Pancreas (tissue), 10 donors: Measurements from ENCODE around the gene TRAF4. TPM values are rescaled to one million over a fixed set of nuclear protein-coding genes. Genes with fewer than 3 reads are reported as not detected.
"Not testable (repeated sequence)": the region's sequence is repeated elsewhere in the genome, so short reads cannot be mapped to it uniquely, and the experiment has no call there.

Source experiments
- ATAC-seq, 4 donors: fragments of 200-7000 bp; cut with Tn5 transposase; one replicate each; pipeline versions ENCODE4 v1.8.0 to v1.9.1; 2020; ENCODE audit warnings: mild to moderate bottlenecking in 4 of 4, moderate library complexity in 4 of 4
- DNase-seq, 6 donors: peaks; one replicate each; pipeline ENCODE4 v3.0.0-alpha.2; 2020
- FAIRE-seq: peaks from 2 replicates; lab custom pipeline; 2012; peaks lifted over from hg19 to GRCh38; lab: Jason Lieb, UNC
- H3K27ac ChIP-seq, 4 donors: fragments of 200-600 bp; sonication (generic); 1 replicate in 3 of 4; 2 replicates in 1 of 4; pipeline versions ENCODE4 v1.5.0 to v1.8.0; 2020
- H3K27me3 ChIP-seq, 4 donors: fragments of 200-600 bp; one replicate each; pipeline ENCODE4 v1.8.0; 2021
- H3K36me3 ChIP-seq, 3 donors: fragments of 200-600 bp; sonication (generic) in 1 of 3; one replicate each; pipeline versions ENCODE4 v1.5.0 to v1.8.0; 2020 to 2021
- H3K4me1 ChIP-seq, 3 donors: fragments of 200-600 bp; one replicate each; pipeline ENCODE4 v1.8.0; 2021
- H3K4me3 ChIP-seq, 4 donors: fragments of 200-600 bp; sonication (generic) in 2 of 4; one replicate each; pipeline versions ENCODE4 v1.5.0 to v1.8.0; 2020 to 2021
- H3K9me3 ChIP-seq, 4 donors: fragments of 200-600 bp; one replicate each; pipeline ENCODE4 v1.8.0; 2021
- WGBS, 2 donors: extraction: QIAGEN DNeasy Blood & Tissue Kit; methylation state at CpG; one replicate each; pipeline ENCODE4 v1.1.7; 2013; 5-methylcytosine and 5-hydroxymethylcytosine counted together
- intact Hi-C, 3 donors: fragments of 100-400 bp; cut with DNase I; formaldehyde crosslinking; loops; one replicate each; pipeline versions ENCODE4 v1.11.1 to v1.14.2; 2022
- polyA plus RNA-seq, 2 donors: library from polyadenylated mRNA; stranded (reverse); fragments of 200-250 nt; gene quantifications; one replicate each; pipeline ENCODE4 v1.2.3, GENCODE V29; 2013
- total RNA-seq, 6 donors: library from RNA; stranded (reverse); fragmentation: NEBNext Ultra II Directional in 4 of 6; extraction: Animal tissue kit (Norgen Biotek cat#: 25700) in 4 of 6; gene quantifications; one replicate each; pipeline versions ENCODE4 v1.2.1 to v1.2.4, GENCODE V29; 2021 to 2023
- TF ChIP-seq, protein P1 (sequence below), 4 donors: fragments of 200-600 bp; sonication (generic) in 3 of 4; IDR thresholded peaks; one replicate each; pipeline versions ENCODE4 v1.5.0 to v1.8.0; 2021; ENCODE audit warnings: antibody characterized with exemption in 4 of 4
- donor health status: healthy with polysubstance abuse.
- donor health status: DM: no; HTN: no; CAD: no; lungs with moderate emphysema.
- donor health status: DM: no; HTN: no; CAD: no.
- donor health status: control.
- donor health status: control.
- donor health status: Bipolar disorder and iron deficiency.
- donor health status: DM: yes; HTN: yes; CAD: no.
- donor health status: DM: no; HTN: no; CAD: no.
- donor health status: DM: no; HTN: no; CAD: no.
- donor health status: DM: yes; HTN: yes; CAD: no.

TRAF4 gene
- total and polyA plus RNA-seq, 8 donors = 22.6 to 48.2 (median 33.2) TPM

DNA sequence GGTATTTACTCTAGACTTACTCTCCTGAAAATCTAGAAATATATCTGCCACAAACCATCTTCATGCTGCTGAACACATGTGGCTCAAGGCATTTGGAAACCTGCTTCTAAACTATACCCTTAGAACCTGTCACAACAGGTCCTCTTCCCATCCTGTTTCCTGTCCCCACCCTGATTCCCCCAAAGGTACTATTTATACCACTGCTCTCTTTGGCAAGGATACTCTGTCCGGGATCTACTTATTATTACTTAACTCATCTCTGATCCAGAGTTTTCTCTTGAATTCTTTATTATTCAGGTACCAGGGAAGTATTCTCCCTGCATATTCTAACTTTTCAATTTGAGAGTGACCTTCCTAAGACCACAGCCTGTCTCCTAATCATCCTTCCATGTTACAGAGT, 33.4 kb downstream of the TRAF4 start:
- no peak for DNase-seq
- Histone ChIP-seq H3K4me1 (peaks cover 0 to 7% (median 6%) of the 10 kb centered on the region in 3 donors), H3K27ac (no peak overlapping the region), H3K36me3 (no peaks in the 10 kb centered on the region), H3K9me3 (no peaks in the 10 kb centered on the region), H3K27me3 (no peaks in the 10 kb centered on the region), H3K4me3 (no peak overlapping the region)
- no peak for FAIRE-seq
- 51 to 58% methylated on average over 1 of the region's 1 CpG for WGBS, 2 donors
- intact Hi-C loops = no loop called here
- ATAC-seq = no peak
- TF ChIP-seq, protein P1, sequence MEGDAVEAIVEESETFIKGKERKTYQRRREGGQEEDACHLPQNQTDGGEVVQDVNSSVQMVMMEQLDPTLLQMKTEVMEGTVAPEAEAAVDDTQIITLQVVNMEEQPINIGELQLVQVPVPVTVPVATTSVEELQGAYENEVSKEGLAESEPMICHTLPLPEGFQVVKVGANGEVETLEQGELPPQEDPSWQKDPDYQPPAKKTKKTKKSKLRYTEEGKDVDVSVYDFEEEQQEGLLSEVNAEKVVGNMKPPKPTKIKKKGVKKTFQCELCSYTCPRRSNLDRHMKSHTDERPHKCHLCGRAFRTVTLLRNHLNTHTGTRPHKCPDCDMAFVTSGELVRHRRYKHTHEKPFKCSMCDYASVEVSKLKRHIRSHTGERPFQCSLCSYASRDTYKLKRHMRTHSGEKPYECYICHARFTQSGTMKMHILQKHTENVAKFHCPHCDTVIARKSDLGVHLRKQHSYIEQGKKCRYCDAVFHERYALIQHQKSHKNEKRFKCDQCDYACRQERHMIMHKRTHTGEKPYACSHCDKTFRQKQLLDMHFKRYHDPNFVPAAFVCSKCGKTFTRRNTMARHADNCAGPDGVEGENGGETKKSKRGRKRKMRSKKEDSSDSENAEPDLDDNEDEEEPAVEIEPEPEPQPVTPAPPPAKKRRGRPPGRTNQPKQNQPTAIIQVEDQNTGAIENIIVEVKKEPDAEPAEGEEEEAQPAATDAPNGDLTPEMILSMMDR (IDR thresholded peaks at IDR 0.05) = no peak

GRCh38 chr17:28779601-28780000, 35.8 kb downstream of the TRAF4 start:
- FAIRE-seq, ATAC-seq, H3K4me3 ChIP-seq, intact Hi-C loops, H3K27ac ChIP-seq, H3K36me3 ChIP-seq, DNase-seq, H3K27me3 ChIP-seq, H3K4me1 ChIP-seq, H3K9me3 ChIP-seq: not testable (repeated sequence)
- 95 to 97% methylated on average over 13 of the region's 13 CpGs for WGBS, 2 donors

GRCh38 chr17:28783161-28783560, 39.4 kb downstream of the TRAF4 start:
- H3K27ac ChIP-seq = no peak overlapping the region
- H3K36me3 ChIP-seq = no peaks in the 10 kb centered on the region
- H3K4me1 ChIP-seq = no peaks in the 10 kb centered on the region
- no peak for FAIRE-seq
- intact Hi-C loops = no loop called here
- no peak overlapping the region for H3K4me3 ChIP-seq
- no peaks in the 10 kb centered on the region for H3K27me3 ChIP-seq
- WGBS, 2 donors = 77 to 82% methylated on average over 3 of the region's 3 CpGs
- TF ChIP-seq, protein P1 (IDR thresholded peaks at IDR 0.05) = no peak
- ATAC-seq = no peak
- no peak for DNase-seq
- H3K9me3 ChIP-seq = no peaks in the 10 kb centered on the region

- Histone ChIP-seq H3K4me3 (no peak overlapping the region), H3K27ac (no peak overlapping the region), H3K27me3 (no peaks in the 10 kb centered on the region), H3K9me3 (no peaks in the 10 kb centered on the region), H3K36me3 (no peaks in the 10 kb centered on the region), H3K4me1 (no peaks in the 10 kb centered on the region)
- FAIRE-seq (no peak), ATAC-seq (no peak), DNase-seq (no peak)
- WGBS, 2 donors = 84 to 85% methylated on average over 4 of the region's 4 CpGs
- TF ChIP-seq, protein P1 (IDR thresholded peaks at IDR 0.05) = no peak
- intact Hi-C loops = no loop called here
These were observed 44.3 kb downstream of the TRAF4 start for GRCh38 chr17:28788100-28788499.

DNA sequence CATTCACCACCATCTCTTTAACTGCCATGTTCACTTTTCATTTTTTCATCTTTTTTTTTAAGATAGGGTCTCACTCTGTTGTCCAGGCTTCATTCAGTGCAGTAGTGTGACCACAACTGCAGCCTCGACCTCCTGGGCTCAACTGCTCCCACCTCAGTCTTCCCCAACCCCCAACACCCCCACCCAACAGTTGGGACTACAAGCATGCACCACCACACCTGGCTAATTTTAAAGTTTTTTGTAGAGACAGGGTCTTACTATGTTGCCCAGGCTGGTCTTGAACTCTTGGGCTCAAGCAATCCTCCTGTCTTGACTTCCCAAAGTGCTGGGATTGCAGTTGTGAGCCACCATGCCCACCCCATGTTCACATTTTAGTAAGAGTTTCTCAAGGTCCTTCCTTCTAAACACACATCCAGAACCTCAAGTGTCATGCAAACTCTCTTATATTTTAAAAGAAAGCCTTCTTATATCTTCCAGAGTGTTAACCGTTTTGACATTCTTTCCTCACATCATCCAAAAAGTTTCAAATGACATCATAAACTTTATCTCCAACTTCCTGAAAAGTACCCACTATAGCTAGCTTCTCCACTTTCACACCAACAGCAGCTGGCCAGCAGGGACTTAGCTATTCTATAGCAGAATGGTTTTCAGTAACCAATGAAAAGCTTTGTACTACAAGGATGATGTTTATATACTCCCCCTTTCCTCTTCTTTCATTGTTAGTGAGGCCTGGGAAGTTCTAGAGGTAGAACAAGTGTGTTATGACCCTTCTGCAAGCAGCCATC, 49.3 kb downstream of the TRAF4 start:
- ATAC-seq (no peak), FAIRE-seq (no peak), DNase-seq (no peak)
- Histone ChIP-seq H3K4me1 (no peaks in the 10 kb centered on the region), H3K27ac (no peak overlapping the region), H3K36me3 (no peaks in the 10 kb centered on the region), H3K27me3 (no peaks in the 10 kb centered on the region), H3K9me3 (no peaks in the 10 kb centered on the region), H3K4me3 (no peak overlapping the region)
- TF ChIP-seq, protein P1 (IDR thresholded peaks at IDR 0.05) = no peak
- intact Hi-C loops = no loop called here
- 54 to 69% methylated on average over 2 of the region's 2 CpGs for WGBS, 2 donors

- H3K9me3 ChIP-seq, H3K27me3 ChIP-seq, H3K36me3 ChIP-seq, intact Hi-C loops, H3K4me3 ChIP-seq, H3K27ac ChIP-seq, FAIRE-seq, DNase-seq, ATAC-seq, H3K4me1 ChIP-seq: not testable (repeated sequence)
- WGBS, 2 donors = 90 to 96% methylated on average over 14 of the region's 14 CpGs
These were observed 51.1 kb downstream of the TRAF4 start for GRCh38 chr17:28794846-28795441.
